HEK293T (cell line): ENCODE measurements around the gene NCOA7.

Experiments used
- BHLHE40 ChIP-seq: fragments of 450-650 bp; IDR thresholded peaks from 2 replicates; pipeline ENCODE4 v1.6.1; 2016; ENCODE audit warnings: mild to moderate bottlenecking, moderate library complexity, borderline replicate concordance
- FOXA1 ChIP-seq: fragments of 450-650 bp; IDR thresholded peaks from 2 replicates; pipeline ENCODE4 v1.6.1; 2016; ENCODE audit warnings: mild to moderate bottlenecking
- FOXK2 ChIP-seq: fragments of 450-650 bp; IDR thresholded peaks from 2 replicates; pipeline ENCODE4 v1.6.1; 2016; ENCODE audit warnings: mild to moderate bottlenecking
- L3MBTL2 ChIP-seq: fragments of 450-650 bp; conservative IDR thresholded peaks from 2 replicates; pipeline ENCODE4 v1.6.1; 2016; ENCODE audit warnings: mild to moderate bottlenecking
- NFRKB ChIP-seq: fragments of 450-650 bp; IDR thresholded peaks from 2 replicates; pipeline ENCODE4 v1.6.1; 2016; ENCODE audit warnings: mild to moderate bottlenecking, moderate library complexity
- SP1 ChIP-seq: fragments of 450-650 bp; IDR thresholded peaks from 2 replicates; pipeline ENCODE4 v1.6.1; 2017
- SUZ12 ChIP-seq: fragments of 450-650 bp; IDR thresholded peaks from 2 replicates; pipeline ENCODE4 v1.6.1; 2016; ENCODE audit warnings: mild to moderate bottlenecking
- TARDBP ChIP-seq: fragments of 450-650 bp; IDR thresholded peaks from 2 replicates; pipeline ENCODE4 v1.6.1; 2016
- ZNF384 ChIP-seq: fragments of 450-650 bp; IDR thresholded peaks from 2 replicates; pipeline ENCODE4 v1.6.1; 2016

GRCh38 chr6:125753937-125754259, 36.9 kb upstream of the NCOA7 start:
- no peak for TF ChIP-seq SP1
- no peak for TF ChIP-seq FOXK2
- TF ChIP-seq ZNF384, result no peak
- no peak for TF ChIP-seq FOXA1
- TF ChIP-seq TARDBP, result no peak
- TF ChIP-seq NFRKB, result no peak
- TF ChIP-seq SUZ12, result no peak
- TF ChIP-seq BHLHE40, result no peak
- no peak for TF ChIP-seq L3MBTL2
